Renal cortical epithelial cell (primary cell): ENCODE measurements around the gene MAPK10. TPM values are rescaled to one million over a fixed set of nuclear protein-coding genes. Genes with fewer than 3 reads are reported as not detected.
A peak's percentile ranks its signal among the peaks of the same experiment; 100 is the strongest.
"Not testable (repeated sequence)": the region's sequence is repeated elsewhere in the genome, so short reads cannot be mapped to it uniquely, and the experiment has no call there.

Experiments used
- DNase-seq: peaks from one replicate; pipeline ENCODE4 v3.0.0-alpha.2; 2011; ENCODE audit warnings: low read depth
- total RNA-seq: library from RNA; depleted of rRNA; stranded (reverse); fragments of >200 nt; gene quantifications from 2 replicates; pipeline ENCODE4 v1.2.3, GENCODE V29; 2014

Gene MAPK10
- total RNA-seq, 1 donor from 2014 or later: 42.9 TPM

DNA sequence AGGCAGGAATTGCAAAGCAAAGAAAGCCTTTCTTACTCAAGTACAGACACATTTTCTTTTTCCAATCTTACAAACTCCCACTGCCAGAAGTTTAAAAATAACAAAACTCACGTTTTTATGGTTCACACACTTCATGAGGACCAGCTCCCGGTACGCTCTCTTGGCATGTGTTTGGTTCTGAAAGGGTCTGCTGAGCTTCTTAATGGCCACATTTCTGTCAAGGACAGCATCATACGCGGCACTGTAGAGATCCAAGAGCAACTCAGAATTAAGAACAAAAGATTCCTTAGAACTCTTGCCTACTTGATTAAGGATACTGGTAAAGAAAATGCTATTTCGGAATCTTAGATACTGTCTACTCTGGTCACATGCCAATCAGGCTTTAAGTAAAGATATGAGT is 252.7 kb downstream of the MAPK10 start:
- DNase-seq: no peak

DNA sequence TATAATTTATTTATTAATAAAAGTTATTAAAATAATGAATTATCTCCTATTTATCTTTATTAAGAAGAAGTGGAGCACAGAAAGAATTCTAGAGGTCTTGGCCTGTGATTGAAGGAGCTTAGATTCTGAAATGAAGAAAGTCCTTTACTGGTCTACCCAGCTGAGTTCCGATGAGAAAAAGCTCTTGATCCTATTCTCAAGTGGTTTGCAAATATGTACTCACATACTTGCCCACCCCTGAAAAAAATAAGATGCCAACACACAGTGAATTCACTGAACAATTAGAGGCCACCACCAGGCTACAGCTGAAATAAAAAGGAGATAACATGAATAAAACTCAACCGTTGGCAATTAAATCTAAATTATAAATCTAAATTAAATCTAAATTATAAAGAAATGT is 253.4 kb downstream of the MAPK10 start:
- no peak for DNase-seq

DNA sequence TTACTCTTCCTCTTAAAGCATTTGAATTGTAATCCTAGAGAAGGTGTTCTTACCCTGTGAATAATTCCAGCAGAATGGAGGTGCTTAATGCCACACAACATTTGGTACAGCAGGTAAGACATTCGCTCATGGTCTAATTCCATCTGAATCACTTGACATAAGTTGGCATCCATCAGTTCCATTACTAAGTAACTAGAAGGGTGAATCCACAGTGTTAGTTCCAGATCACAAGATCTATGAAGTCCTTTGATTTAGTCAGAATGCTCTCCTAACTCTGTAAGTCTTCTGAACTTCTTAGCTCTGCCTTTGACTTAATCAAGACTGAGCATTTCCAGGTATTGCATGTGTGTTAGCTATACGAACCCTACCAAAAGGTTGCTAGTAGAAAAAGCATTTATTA is 258.0 kb downstream of the MAPK10 start:
- peak; percentile 78 for DNase-seq

DNA sequence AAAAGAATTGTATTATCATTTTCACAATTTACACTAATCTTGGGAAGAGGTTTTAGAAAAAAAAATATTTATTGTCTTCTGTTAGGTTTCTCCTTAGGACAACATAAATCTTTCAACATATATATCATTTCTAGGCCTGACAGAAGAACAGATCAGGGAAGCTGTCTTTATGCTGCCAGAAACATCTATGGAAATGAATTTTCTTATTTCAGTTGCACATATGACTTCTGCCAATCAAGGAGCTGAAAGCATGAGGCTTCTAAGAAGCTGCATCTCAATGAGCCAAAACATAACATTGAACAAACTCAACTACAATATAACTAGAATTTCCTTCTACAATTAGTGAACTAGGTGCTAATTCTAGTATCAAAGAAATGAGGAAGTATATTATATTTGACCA is 258.4 kb downstream of the MAPK10 start:
- DNase-seq: no peak

DNA sequence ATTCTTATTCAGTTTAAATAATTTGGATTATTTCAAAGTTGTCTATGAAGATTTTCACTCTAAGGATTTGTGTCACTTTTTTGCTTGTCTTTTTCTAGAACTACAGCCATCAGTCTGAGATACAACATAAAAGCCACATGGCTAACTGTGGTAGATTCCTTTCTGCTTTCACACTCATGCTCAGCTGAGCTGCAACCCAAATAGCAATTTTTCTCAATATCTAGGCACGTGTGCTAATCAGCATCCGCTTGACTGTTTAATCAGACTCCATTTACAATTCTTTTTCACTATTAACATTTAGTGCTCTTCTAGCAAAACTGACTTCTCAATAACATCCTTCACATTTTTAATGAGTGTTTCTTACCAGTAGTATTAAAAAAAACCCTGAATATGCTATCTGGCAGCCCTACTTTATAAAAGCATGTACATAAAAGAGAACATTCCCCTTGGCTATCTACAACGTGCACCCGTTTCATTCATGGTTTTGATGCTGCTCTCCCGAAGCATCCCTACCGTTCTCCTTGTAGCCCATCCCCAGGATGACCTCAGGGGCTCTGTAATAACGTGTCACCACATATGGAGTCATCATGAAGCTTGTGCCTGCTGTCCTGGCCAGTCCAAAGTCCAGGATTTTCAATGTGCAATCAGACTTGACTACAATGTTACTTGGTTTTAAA is 259.2 kb downstream of the MAPK10 start:
- peak; percentile 2 for DNase-seq

DNA sequence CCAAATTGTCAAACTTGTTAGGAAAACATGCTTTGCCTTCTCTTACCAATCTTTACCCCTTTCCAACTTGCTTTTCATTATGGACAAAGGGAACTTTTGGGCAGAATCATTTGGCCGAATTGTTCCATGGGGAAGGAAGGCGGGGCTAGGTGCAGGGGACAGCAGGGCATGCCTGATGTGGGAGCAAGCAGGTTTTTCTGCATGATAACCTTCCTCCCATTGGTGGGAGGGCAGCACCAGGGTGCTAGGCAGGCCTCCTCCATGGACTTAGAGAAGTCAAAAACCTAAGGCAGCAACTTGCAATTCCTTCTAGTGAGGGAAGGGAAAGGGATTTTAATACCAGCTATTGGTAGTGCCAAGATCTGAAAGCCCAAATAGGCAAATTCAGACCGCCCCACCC is 260.5 kb downstream of the MAPK10 start:
- no peak for DNase-seq

DNA sequence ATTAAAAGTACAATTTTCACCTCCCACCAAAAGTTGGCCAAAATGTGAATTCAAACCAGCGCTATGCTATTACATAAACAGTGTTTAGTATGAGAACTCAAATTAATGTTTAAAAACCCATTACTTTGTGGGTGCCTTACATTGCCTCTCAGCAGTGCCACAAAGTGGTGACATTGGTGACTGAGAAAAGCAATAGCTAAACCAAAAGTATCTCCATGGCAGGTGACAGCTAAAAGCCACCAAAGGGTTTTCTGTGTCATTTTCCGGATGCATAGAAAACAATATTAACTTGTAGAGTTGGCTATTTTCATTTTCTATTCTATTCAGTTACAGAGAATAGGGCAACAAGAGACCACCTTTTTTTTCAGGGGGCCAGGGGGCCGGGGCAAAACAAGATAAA is 261.2 kb downstream of the MAPK10 start:
- DNase-seq: no peak

DNA sequence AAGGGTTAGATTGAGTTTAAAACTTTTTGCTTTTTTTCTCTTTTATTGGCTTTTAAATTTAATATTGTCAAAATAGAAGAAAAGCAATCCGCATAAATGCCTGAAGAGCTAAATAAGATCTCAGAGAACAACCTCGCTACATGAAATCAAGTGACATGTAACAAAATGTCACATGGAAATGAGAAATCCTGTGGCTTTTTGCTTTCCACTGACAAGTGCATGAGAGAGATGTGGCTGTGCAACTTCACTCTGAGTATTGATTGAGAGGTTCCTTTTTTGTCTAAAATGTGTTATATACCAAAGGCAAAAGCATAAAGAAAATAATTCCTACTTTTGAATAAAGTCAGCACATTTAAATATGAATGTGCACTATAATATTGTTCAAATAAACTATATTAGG is 263.5 kb downstream of the MAPK10 start:
- DNase-seq: no peak

DNA sequence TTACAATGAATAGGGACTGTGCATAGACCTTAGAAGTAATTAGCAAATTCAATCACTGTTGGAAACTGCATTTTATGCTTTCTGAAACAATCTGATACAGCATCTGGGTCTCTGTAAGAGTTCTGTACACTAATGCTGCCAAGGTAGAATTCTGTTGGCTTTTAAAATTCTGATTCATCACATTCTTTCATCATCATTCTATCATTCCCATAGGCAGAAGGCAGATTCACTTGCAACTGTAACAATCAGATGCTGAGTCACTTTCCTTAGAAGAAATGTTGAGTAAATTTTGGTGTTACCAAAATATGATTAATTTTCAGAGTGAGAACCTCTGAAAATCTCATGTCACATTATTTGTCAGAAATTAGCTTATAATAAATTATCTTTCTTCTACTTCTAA is 267.2 kb downstream of the MAPK10 start:
- DNase-seq: peak; percentile 73

DNA sequence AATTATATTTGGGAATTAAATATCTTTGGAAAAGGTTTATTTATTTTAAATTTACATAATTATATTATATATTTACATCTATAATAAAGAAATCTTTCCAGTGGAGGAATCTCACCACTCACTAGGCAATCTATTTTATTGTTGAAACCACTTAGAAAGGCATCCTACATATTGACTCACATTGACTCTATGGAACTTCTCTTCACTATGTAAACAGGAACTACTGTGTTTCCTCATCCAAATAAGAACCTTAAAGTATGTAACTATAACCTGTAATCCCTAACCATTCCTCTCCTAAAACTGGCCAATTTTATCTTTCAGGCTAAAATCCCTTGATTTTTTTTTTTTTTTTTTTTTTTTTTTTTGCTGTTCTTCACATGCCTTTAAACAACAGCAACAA is 268.7 kb downstream of the MAPK10 start:
- DNase-seq: no peak

DNA sequence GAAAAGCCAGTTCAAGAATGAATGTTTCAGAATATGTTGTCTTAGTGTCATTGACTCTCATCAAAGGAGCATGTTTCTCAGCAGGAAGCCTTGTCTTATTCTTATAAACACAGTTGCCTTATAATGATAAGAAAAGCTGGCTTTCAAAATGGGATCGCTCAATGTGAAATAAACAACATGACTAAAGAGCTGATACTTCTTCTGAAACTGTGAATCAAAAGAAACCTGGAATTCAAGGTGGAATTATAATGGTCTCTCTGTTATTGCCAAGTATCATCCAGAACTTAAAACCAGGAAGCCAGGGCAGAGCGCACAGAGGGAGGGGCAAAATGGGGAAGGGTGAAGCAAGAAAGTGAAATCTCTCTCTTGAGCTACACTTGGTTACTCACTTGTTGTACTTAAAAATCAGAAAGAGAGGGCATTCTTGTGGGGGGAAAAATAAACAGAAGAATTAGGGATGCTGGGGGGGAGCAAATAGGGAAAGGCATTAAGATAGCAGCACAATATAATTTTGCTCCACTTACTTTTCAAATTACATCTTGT is 270.0 kb downstream of the MAPK10 start:
- no peak for DNase-seq

DNA sequence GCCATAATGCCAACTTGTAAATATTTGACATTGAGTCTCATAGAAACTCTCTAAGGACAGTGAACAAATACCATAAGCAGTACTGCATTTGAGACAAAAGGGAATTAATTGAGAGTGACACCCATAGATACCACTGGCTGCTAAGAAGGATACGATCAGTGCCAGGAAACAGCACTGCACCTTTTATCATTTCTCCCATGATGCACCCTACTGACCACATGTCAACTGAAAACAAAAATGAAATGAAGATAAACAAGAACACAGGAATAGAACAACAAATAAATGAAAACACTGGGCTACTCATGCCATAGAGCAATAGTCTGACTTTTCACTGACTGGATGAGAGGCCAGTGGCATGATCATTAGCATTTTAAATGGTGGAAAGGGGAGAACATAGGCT is 270.8 kb downstream of the MAPK10 start:
- no peak for DNase-seq

DNA sequence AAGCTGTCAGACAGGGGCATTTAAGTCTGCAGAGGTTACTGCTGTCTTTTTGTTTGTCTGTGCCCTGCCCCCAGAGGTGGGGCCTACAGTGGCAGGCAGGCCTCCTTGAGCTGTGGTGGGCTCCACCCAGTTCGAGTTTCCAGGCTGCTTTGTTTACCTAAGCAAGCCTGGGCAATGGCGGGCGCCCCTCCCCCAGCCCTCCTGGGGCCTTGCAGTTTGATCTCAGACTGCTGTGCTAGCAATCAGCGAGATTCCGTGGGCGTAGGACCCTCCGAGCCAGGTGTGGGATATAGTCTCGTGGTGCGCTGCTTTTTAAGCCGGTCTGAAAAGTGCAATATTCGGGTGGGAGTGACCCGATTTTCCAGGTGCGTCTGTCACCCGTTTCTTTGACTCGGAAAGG is 284.1 kb downstream of the MAPK10 start:
- not testable (repeated sequence) for DNase-seq

DNA sequence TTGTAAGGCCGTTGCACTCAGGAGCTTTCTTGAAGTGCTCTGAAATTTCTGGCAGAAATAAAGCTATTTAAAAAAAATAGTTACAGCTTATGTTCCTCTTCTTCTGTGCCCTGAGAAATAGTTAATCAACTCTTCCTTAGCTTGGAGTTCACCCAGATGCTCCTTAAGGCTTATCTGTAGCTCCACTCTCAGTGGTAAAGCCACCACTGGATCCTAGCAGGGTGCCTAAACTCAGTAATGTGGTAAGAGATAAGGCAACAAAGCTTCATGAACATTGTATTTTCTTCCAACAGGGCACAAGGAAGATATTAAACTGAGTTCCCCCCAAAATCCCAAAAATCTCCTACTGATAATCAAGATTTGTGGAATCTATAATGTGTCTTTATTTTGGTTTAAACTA is 299.5 kb downstream of the MAPK10 start:
- DNase-seq: no peak

DNA sequence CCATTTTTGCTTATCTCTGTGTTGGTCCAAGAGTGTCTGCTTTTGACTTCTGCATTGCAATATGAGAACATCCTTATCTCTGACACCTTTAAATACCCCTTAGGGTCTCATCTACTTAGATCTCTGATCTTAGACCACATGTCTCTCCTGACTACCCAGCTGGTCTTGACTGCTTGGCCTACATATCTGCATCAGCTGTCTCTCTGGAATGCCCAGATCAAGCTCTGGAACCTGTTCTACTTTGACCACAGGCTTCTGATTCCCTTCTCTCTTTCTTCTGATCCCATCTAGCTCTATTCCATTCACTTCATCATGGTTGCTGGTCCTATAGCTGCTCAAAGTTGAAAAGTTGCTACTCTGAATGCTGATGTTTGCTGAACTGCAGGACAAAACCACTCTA is 301.2 kb downstream of the MAPK10 start:
- no peak for DNase-seq

DNA sequence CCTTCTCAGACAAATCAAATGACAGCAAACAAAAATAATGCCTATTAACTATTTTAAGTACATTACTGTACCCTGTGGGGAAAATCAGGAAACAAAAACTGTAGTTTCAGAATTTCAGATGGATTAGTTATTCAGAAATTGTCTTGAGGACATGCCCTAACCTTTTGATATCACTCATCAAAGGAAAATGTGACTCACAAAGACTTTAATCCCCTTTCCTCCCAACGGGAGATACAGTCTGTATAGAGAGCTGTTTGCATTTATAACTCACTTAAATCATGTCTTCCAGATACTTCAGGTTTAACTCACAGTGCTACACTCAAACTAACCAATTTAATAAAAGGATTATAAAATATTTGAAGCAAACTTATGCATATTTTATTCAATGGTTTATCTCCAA is 304.0 kb downstream of the MAPK10 start:
- DNase-seq: peak; percentile 37

DNA sequence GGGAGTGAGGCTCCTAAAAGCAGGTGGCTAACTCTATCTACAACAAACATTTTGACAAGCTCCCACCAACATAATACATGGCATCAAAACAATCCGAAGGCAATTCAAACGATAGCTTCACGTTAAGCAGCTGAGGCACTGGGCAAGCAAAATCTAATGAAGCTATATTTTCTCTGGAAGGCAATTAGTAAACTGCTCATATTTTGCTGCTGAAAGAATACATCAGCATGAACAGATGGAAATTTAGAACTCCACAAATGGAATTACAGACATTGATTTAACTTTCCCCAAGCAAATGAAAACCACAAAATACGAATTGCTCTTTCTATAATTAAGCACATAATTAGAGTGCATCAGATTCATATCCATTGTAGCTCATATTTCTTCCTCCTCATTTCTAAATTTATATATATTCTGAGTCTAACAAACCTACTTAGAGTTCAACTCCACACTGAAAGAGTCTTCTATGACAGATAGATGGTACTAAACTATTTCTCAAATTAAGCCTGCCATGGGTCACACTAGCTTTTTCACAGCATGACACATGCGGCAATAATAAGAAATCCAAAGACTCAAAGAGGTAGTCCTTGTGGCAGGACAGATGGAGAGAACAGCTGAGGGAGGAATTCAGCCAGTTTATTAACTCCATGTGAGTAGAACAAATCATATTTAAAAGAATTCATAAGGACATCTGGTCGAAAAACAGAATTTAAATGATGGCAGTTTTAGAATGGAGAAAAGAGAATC is 305.4 kb downstream of the MAPK10 start:
- DNase-seq: no peak

DNA sequence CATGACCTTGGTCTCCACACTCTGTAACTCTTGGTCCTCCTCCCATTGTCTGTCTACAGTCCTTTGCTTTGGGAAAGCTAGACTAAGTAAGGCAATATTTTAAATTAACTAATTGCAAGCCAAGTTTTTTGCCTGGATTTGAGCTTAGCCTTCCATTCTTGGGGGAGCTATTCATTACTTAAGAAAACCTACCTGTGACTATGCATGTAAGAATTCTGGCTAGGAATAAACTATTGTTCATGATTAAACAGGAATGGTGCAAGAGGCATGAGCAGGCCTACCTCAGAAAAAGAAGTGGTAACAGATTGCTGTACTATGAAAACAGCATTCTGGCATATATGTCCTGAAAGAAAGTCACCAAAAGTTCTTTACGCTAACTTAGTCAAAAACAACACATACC is 309.4 kb downstream of the MAPK10 start:
- peak; percentile 94 for DNase-seq

DNA sequence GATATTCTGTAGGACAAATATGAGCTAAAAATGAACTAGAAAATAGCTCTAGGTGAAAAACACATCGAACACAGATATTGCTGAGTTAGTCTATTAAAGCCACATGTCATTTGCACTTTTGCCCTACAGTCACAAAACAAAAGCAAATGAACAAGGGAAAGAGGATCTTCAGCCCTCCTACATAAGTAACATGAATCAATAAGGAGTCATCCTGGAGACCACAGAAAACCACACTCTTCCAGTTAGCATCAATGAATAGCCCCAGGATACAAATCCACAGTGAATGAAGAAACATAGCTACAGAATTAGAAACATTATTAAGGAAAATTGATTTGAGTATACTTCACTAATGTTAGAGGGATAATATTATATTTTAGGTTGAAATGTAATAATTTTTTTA is 311.4 kb downstream of the MAPK10 start:
- peak; percentile 72 for DNase-seq

DNA sequence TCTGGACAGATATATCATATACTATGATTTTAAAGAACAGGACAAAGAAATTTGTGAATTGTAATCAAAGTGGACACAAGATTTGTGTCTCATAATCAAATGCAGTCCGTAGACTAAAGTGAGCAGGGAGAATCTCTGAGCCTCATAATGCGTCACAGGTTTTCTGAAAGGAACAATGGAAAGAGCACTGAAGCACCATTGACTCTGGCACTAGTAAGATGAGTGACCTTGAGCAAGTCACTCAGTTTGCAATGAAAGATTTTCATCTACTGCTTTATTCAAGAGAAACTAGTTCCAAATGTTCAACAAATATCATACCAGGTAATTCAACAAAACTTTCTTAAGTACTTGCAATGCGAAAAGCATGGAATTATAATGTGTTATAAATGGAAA is 315.3 kb downstream of the MAPK10 start:
- no peak for DNase-seq

DNA sequence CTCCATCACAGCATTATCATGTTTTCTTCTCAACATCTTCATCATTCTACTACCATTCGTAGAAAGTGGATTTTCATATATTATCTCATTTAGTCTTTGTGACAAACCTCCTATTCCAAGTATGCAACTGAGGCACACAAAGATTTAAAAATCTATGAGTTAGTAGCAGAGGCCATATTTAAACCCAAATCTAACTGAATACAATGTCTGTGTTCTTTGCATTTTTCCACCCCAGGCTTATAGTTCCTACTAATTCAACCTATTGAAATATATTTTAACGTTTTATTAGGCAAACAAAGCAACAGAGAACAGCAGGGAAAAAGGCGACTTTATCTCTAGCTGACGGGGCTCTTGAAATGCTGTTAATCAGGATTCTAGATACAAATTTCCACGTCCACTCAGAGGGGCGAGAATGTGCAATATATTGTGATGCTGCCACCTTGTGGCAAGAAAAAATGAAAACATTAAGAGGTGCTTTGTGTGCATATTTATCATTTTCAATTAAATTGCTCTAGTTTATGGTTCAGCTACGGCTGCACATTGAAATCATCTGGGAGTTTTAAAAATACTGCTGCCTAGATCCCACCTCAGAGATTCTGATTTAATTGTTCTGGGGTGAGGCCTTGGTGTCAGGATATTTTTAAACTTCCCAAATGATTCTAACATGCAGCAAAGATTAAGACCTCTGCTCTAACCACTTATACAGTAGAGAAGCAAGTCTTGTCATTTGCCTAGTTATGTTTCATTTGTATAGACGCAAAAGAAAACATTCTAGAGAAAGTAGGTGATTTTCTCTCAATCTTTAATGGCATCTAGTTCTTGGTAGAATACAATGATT is 315.9 kb downstream of the MAPK10 start:
- DNase-seq: peak; percentile 46

DNA sequence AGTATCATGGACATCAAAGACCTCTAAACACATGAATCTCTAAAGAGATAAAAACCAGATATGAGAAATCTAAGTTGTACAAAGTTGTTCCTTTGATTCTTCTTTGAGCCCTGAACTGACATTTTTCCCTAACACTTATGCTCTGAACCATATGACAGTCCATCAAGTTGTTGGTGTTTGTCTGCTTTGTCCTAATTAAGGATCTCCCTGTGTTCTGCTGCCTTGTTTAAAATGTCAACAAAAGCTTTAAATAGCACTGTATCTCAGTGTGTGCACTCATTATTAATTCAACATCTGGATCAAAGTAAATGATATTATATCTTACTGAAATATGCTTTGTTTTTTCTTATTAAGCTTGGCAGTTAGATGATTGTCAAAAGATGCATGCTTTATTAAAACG is 321.8 kb downstream of the MAPK10 start:
- DNase-seq: no peak

DNA sequence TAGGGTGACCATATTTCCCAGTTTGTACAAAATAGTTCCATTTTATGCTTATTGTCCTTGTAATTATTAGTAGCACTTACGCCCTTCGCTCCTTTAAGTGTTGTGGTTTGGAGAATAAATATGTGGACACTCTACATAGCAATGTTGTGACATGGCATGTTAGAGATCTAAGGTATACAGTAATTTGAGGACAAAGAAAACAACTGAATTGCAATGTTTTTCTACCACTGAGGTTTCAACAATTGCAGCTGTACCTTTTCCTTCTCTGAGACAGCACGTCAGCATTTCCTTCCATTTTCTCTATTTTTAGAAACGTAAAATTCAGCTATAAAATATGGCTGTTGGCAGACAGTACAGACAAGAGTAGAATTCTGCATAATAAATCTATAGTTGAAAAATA is 323.1 kb downstream of the MAPK10 start:
- DNase-seq: peak; percentile 60
